Hematopoietic multipotent progenitor cell (in vitro differentiated cells): ENCODE results near the gene SHISA4. TPM values are rescaled to one million over a fixed set of nuclear protein-coding genes. Genes with fewer than 3 reads are reported as not detected.
"Not testable (repeated sequence)": the region's sequence is repeated elsewhere in the genome, so short reads cannot be mapped to it uniquely, and the experiment has no call there.

ENCODE experiments used
- DNase-seq, 3 donors: peaks; one replicate each; pipeline ENCODE4 v3.0.0-alpha.2; 2011 to 2015; ENCODE audit warnings: low read depth in 2 of 3, low spot score in 2 of 3
- total RNA-seq: library from RNA; depleted of rRNA; stranded (reverse); fragments of >200 nt; gene quantifications from one replicate; pipeline ENCODE4 v1.2.3, GENCODE V29; 2012

SHISA4 gene
- total RNA-seq, result 0.81 TPM

- DNase-seq, result peak in 1 of 3 donors; percentile 22
Observed at GRCh38 chr1:201888282-201889089, at the start of gene SHISA4. Gene SHISA4, plus strand, starts transcription at chr1:201888898. Its CDS starts 97 bp downstream, at chr1:201888995.

- DNase-seq, result not testable (repeated sequence)
Observed at GRCh38 chr1:201839089-201839488, 49.6 kb upstream of the SHISA4 start.

GRCh38 chr1:201840055-201840454 lies 48.6 kb upstream of the SHISA4 start:
- DNase-seq, result no peak

- DNase-seq, result no peak
Observed at GRCh38 chr1:201840490-201840889, 48.2 kb upstream of the SHISA4 start.

GRCh38 chr1:201841265-201841912 lies 47.3 kb upstream of the SHISA4 start:
- DNase-seq, result no peak

- peak in 2 of 3 donors; percentile 26 to 56 for DNase-seq
Observed at GRCh38 chr1:201842472-201843027, 46.1 kb upstream of the SHISA4 start.

GRCh38 chr1:201845331-201846083 lies 43.2 kb upstream of the SHISA4 start:
- DNase-seq, result no peak

- no peak for DNase-seq
Observed at GRCh38 chr1:201847150-201847549, 41.5 kb upstream of the SHISA4 start.

GRCh38 chr1:201848230-201848629 lies 40.5 kb upstream of the SHISA4 start:
- DNase-seq, result no peak

GRCh38 chr1:201849372-201850052 lies 39.2 kb upstream of the SHISA4 start:
- DNase-seq, result no peak

- no peak for DNase-seq
Observed at GRCh38 chr1:201850053-201850397, 38.7 kb upstream of the SHISA4 start.

- DNase-seq, result no peak
Observed at GRCh38 chr1:201851949-201852348, 36.7 kb upstream of the SHISA4 start.

- DNase-seq, result not testable (repeated sequence)
Observed at GRCh38 chr1:201856722-201857121, 32.0 kb upstream of the SHISA4 start.

GRCh38 chr1:201859424-201859823 lies 29.3 kb upstream of the SHISA4 start:
- no peak for DNase-seq

GRCh38 chr1:201861448-201861847 lies 27.2 kb upstream of the SHISA4 start:
- no peak for DNase-seq

GRCh38 chr1:201870397-201870796 lies 18.3 kb upstream of the SHISA4 start:
- DNase-seq, result no peak

GRCh38 chr1:201874672-201875071 lies 14.0 kb upstream of the SHISA4 start:
- DNase-seq, result no peak

- DNase-seq, result no peak
Observed at GRCh38 chr1:201876148-201876818, 12.4 kb upstream of the SHISA4 start.

GRCh38 chr1:201877877-201878401 lies 10.8 kb upstream of the SHISA4 start:
- DNase-seq, result peak in 2 of 3 donors; percentile 50 to 77
